Mesendoderm (in vitro differentiated cells): ENCODE data around the gene BIRC5.
A peak's percentile ranks its signal among the peaks of the same experiment; 100 is the strongest.

Source experiments
- DNase-seq: peaks from one replicate; pipeline ENCODE4 v3.0.0; 2013
- H2AK5ac ChIP-seq: 2 replicates; pipeline ENCODE4 v1.6.1; 2013; ENCODE audit warnings: low read length, inconsistent platforms
- H2BK120ac ChIP-seq: 2 replicates; pipeline ENCODE4 v1.6.1; 2013; ENCODE audit warnings: low read depth, mild to moderate bottlenecking, low read length, moderate library complexity, mixed read lengths
- H2BK15ac ChIP-seq: replicated peaks from 2 replicates; pipeline ENCODE4 v1.6.1; 2013; ENCODE audit warnings: low read depth, mild to moderate bottlenecking, moderate library complexity
- H2BK5ac ChIP-seq: 2 replicates; pipeline ENCODE4 v1.6.1; 2013; ENCODE audit warnings: low read length, inconsistent platforms
- H3K18ac ChIP-seq: 2 replicates; pipeline ENCODE4 v1.6.1; 2013; ENCODE audit warnings: mild to moderate bottlenecking, low read length, mixed read lengths
- H3K23ac ChIP-seq: one replicate; pipeline ENCODE4 v1.6.1; 2013; ENCODE audit warnings: low read length
- H3K27ac ChIP-seq: 2 replicates; pipeline ENCODE4 v1.5.1; 2013; ENCODE audit warnings: low read depth, mild to moderate bottlenecking, inconsistent platforms, low read length, moderate library complexity
- H3K27me3 ChIP-seq: 2 replicates; pipeline ENCODE4 v1.6.1; 2013; ENCODE audit warnings: low read length, control low read depth, mild to moderate bottlenecking, inconsistent platforms; ENCODE audit not compliant: insufficient read depth, poor library complexity
- H3K36me3 ChIP-seq: 2 replicates; pipeline ENCODE4 v1.6.1; 2013; ENCODE audit warnings: low read length, inconsistent platforms; ENCODE audit not compliant: control insufficient read depth, insufficient read depth
- H3K4ac ChIP-seq: one replicate; pipeline ENCODE4 v1.6.1; 2013; ENCODE audit warnings: low read depth, mild to moderate bottlenecking, low read length, moderate library complexity
- H3K4me1 ChIP-seq: 2 replicates; pipeline ENCODE4 v1.6.1; 2013; ENCODE audit warnings: low read depth, low read length, inconsistent platforms; ENCODE audit not compliant: control insufficient read depth
- H3K4me2 ChIP-seq: 2 replicates; pipeline ENCODE4 v1.6.1; 2013; ENCODE audit warnings: low read length
- H3K4me3 ChIP-seq: 2 replicates; pipeline ENCODE4 v1.5.1; 2013; ENCODE audit warnings: mild to moderate bottlenecking, low read length
- H3K56ac ChIP-seq: one replicate; pipeline ENCODE4 v1.6.1; 2013; ENCODE audit warnings: low read length
- H3K79me1 ChIP-seq: 2 replicates; pipeline ENCODE4 v1.6.1; 2013; ENCODE audit warnings: low read length, inconsistent platforms
- H3K79me2 ChIP-seq: 2 replicates; pipeline ENCODE4 v1.6.1; 2013; ENCODE audit warnings: mild to moderate bottlenecking, low read length; ENCODE audit not compliant: control insufficient read depth, insufficient read depth
- H3K9ac ChIP-seq: 2 replicates; pipeline ENCODE4 v1.6.1; 2013; ENCODE audit warnings: low read length, inconsistent platforms
- H4K5ac ChIP-seq: one replicate; pipeline ENCODE4 v1.6.1; 2013; ENCODE audit warnings: low read length
- H4K8ac ChIP-seq: one replicate; pipeline ENCODE4 v1.6.1; 2013; ENCODE audit warnings: low read depth, mild to moderate bottlenecking, control low read depth, low read length, moderate library complexity
- WGBS: extraction: QIAGEN DNeasy Blood & Tissue Kit; methylation state at CpG from one replicate; pipeline ENCODE4 v1.1.7; 2013; ENCODE audit warnings: low lambda C conversion rate, missing lambda C conversion rate; ENCODE audit not compliant: insufficient coverage; ENCODE audit errors: extremely low coverage; 5-methylcytosine and 5-hydroxymethylcytosine counted together

BIRC5 gene

DNA sequence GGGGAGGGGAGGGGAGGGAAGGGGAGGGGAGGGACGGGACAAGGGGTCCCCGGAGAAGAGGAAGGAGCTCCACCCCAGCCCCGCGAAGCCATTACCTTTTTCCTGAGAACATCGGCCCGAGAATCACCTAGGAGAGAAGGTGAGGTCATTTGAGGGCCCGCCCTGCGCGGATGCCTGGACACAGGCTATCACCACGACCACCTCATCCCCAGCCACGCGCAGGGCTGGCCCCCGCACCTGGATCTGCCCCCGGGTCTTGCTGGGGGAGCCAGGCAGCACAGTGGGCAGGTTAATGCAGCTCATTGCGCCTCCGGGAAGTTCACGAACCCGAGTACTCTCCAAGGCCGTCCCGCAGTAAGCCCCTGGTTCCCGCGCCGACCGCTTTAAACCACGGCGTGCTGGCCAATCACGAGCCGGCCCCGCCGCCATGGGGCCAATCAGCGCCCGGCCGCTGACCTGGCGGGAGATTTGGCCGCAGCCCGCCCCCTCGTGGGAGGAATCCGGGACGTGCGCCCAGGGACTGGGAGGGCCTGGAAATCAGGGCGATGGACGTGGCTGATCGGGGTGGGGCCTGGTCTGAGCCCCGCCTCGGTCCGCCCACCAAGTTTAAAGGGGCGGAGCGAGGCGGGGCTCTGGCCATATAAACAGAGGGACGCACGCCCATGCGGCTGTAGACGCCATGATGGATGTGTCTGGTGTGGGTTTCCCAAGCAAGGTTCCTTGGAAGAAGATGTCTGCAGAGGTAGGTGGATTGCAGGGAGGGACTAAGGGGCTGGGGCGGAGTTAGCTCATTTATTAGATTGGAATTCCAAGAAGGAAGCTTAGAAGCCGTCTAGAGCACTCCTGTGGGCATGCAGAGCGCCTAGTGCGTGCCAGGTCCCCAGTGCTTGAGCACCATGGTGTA is 27.1 kb upstream of the BIRC5 start, which contains the start of the genes AFMID and TK1:
AFMID (plus strand) TSS at position 671 of the 904 bp plus-strand sequence; CDS start at position 680, 9 bp downstream.
TK1 (minus strand) TSS at position 361 of the 904 bp plus-strand sequence; CDS start at position 303, 58 bp downstream.
- Histone ChIP-seq H2BK5ac (no peak within 1 kb of the TSS), H3K4me3 (peak within 1 kb of the TSS; percentile 57), H3K18ac (peak within 1 kb of the TSS; percentile 82), H3K27ac (peak within 1 kb of the TSS; percentile 62), H4K8ac (no peak within 1 kb of the TSS), H3K23ac (no peak within 1 kb of the TSS), H3K36me3 (peaks cover 7% of the 10 kb centered on the region), H3K4me1 (peaks cover 9% of the 10 kb centered on the region), H4K5ac (no peak within 1 kb of the TSS), H2AK5ac (no peak within 1 kb of the TSS), H3K79me1 (peaks cover 18% of the 10 kb centered on the region), H3K56ac (peak within 1 kb of the TSS; percentile 87), H3K4me2 (peak within 1 kb of the TSS; percentile 84), H3K79me2 (peaks cover 31% of the 10 kb centered on the region), H3K9ac (peak within 1 kb of the TSS; percentile 74), H3K4ac (peak within 1 kb of the TSS; percentile 84), H2BK120ac (no peak within 1 kb of the TSS), H3K27me3 (no peaks in the 10 kb centered on the region), H2BK15ac (no peak within 1 kb of the TSS)
- WGBS, result no CpG with 5 or more reads among the region's 57 CpGs
- DNase-seq, result peak; percentile 99

DNA sequence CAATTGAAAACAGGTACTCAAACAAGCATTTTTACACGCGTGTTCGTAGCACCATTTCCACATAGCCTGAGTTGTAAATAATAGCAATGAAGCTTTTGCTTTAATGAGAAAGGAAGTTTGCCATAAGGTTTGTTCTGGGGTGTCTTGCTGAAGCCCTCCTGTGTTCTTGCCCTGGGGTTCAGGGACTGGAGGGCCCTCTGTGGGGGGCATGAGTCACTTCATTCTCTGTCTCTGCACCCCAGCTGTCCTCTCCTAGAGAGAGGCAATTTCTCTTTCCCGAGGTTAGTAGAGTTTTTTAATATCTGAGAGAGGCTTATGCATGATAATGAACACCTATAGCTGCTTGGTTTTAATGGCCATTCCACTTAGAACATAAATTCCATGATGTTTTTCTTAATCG is 17.3 kb upstream of the BIRC5 start:
- DNase-seq, result no peak
- Histone ChIP-seq H3K23ac (no peak overlapping the region), H3K4me3 (no peak overlapping the region), H2BK120ac (no peak overlapping the region), H2BK5ac (no peak overlapping the region), H4K5ac (no peak overlapping the region), H4K8ac (no peak overlapping the region), H3K79me1 (peaks cover 4% of the 10 kb centered on the region), H3K27ac (no peak overlapping the region), H3K4me1 (peaks cover 8% of the 10 kb centered on the region), H3K27me3 (no peaks in the 10 kb centered on the region), H3K4ac (no peak overlapping the region), H3K18ac (no peak overlapping the region), H3K9ac (no peak overlapping the region), H3K56ac (no peak overlapping the region), H3K4me2 (no peak overlapping the region), H2BK15ac (no peak overlapping the region), H3K36me3 (no peaks in the 10 kb centered on the region), H2AK5ac (no peak overlapping the region), H3K79me2 (no peaks in the 10 kb centered on the region)
- WGBS, result no CpG with 5 or more reads among the region's 5 CpGs

DNA sequence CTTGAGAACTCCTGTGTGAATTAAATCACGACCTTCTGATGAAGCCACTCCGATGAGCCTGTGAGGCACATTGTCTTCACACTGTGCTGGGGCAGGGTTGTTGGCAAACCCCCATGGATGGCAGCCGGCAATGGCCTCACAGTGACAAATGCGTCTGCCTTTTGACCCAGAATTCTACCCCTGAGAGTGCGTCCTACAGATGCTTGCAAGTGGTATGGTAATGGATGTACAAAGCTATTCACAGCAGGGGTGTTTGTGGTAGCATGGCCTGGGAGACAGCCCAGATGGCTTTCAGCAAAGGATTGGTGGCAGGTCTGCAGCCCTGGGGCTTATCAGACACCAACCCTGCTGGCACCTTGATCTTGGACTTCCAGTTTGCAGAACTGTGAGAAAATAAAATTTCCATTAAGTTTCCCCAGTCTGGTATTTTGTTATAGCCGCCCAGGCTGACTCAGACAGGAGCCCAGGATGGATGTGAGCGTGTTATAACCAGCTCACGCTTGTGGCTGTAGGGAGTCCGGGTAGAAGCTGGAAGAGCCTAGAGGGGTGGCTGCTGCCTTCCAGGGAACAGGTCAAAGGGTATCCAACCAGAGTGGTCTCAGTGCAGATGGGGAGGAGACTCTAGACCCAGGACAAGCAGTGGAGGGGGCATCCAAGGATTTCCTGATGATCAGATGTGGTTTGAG is 16.8 kb upstream of the BIRC5 start:
- Histone ChIP-seq H3K79me1 (peaks cover 4% of the 10 kb centered on the region), H4K8ac (no peak overlapping the region), H3K4me3 (no peak overlapping the region), H3K56ac (no peak overlapping the region), H3K36me3 (no peaks in the 10 kb centered on the region), H3K4me2 (no peak overlapping the region), H2AK5ac (no peak overlapping the region), H3K27ac (peak overlapping the region; percentile 2), H2BK120ac (no peak overlapping the region), H3K4me1 (peaks cover 8% of the 10 kb centered on the region), H2BK5ac (no peak overlapping the region), H4K5ac (no peak overlapping the region), H3K9ac (no peak overlapping the region), H3K18ac (no peak overlapping the region), H3K27me3 (no peaks in the 10 kb centered on the region), H2BK15ac (no peak overlapping the region), H3K79me2 (no peaks in the 10 kb centered on the region), H3K4ac (no peak overlapping the region), H3K23ac (no peak overlapping the region)
- peak; percentile 76 for DNase-seq
- WGBS, result no CpG with 5 or more reads among the region's 9 CpGs

DNA sequence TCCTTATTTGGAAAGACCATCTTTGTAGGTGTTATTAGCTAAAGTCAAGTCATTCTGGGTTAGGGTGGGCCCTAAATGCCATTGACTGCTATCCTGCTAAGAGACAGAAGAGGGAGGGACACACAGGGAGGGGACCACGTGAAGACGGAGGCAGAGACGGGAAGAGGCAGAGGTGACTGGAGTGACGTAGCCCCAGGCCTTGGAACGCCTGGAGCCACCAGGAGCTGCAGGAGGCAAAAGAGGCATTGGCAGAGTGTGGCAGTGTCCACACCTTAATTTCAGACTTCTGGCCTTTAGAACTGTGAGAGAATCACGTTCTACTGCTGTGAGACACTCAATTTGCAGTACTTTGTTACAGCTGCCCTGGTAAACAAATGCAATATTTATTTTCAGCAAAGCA is 13.6 kb upstream of the BIRC5 start:
- Histone ChIP-seq H4K8ac (no peak overlapping the region), H3K79me1 (peaks cover 4% of the 10 kb centered on the region), H3K4me2 (no peak overlapping the region), H3K23ac (no peak overlapping the region), H3K36me3 (no peaks in the 10 kb centered on the region), H4K5ac (no peak overlapping the region), H2AK5ac (no peak overlapping the region), H2BK120ac (no peak overlapping the region), H2BK15ac (no peak overlapping the region), H3K4ac (no peak overlapping the region), H3K27ac (no peak overlapping the region), H3K4me1 (peaks cover 8% of the 10 kb centered on the region), H3K18ac (no peak overlapping the region), H2BK5ac (no peak overlapping the region), H3K9ac (no peak overlapping the region), H3K56ac (peak overlapping the region; percentile 15), H3K79me2 (no peaks in the 10 kb centered on the region), H3K27me3 (no peaks in the 10 kb centered on the region), H3K4me3 (no peak overlapping the region)
- no peak for DNase-seq
- WGBS, result no CpG with 5 or more reads among the region's 6 CpGs

DNA sequence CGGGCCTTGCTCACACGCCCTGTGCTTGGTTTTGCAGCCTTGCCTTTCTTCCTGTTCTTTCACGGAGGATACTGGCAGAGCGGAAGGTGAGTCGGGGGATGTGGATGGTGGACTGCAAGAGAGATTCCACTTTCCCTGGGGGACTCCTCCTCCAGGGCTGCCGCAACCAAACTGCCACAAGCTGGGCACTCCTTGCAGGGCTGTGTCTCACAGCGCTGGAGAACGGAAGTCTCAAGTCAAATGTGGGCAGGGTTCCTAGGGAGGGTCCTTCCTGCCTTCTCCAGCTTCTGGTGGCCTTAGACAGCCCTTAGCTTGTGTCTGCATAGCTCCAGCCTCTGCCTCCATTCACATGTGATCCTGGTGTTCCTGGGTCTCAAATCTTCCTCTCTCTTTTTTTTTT is 11.4 kb upstream of the BIRC5 start:
- no peak for DNase-seq
- H2BK5ac ChIP-seq, result no peak overlapping the region
- no peak overlapping the region for H2AK5ac ChIP-seq
- no peak overlapping the region for H3K27ac ChIP-seq
- H3K79me1 ChIP-seq, result peaks cover 4% of the 10 kb centered on the region
- peaks cover 5% of the 10 kb centered on the region for H3K4me1 ChIP-seq
- no peak overlapping the region for H3K18ac ChIP-seq
- H2BK15ac ChIP-seq, result no peak overlapping the region
- H3K9ac ChIP-seq, result no peak overlapping the region
- H3K79me2 ChIP-seq, result no peaks in the 10 kb centered on the region
- no peak overlapping the region for H3K4ac ChIP-seq
- H3K27me3 ChIP-seq, result no peaks in the 10 kb centered on the region
- WGBS, result no CpG with 5 or more reads among the region's 8 CpGs
- no peak overlapping the region for H3K4me3 ChIP-seq
- no peak overlapping the region for H4K8ac ChIP-seq
- H4K5ac ChIP-seq, result no peak overlapping the region
- H3K23ac ChIP-seq, result no peak overlapping the region
- no peak overlapping the region for H3K56ac ChIP-seq
- no peak overlapping the region for H2BK120ac ChIP-seq
- H3K36me3 ChIP-seq, result no peaks in the 10 kb centered on the region
- H3K4me2 ChIP-seq, result no peak overlapping the region
